NAMALWA (cell line): Measurements from ENCODE around the gene NTN4.
"Not testable (repeated sequence)": the region's sequence is repeated elsewhere in the genome, so short reads cannot be mapped to it uniquely, and the experiment has no call there.

Experiments
- DNase-seq: peaks from one replicate; pipeline ENCODE4 v3.0.0-alpha.2; 2015; ENCODE audit warnings: low spot score

NTN4 gene

GRCh38 chr12:95755261-95755865 is 35.2 kb downstream of the NTN4 start:
- DNase-seq: no peak

GRCh38 chr12:95746062-95746461 is 44.5 kb downstream of the NTN4 start:
- DNase-seq: not testable (repeated sequence)

- DNase-seq: no peak
These were observed 48.0 kb downstream of the NTN4 start for GRCh38 chr12:95742586-95742985.

GRCh38 chr12:95741635-95742034 is 48.9 kb downstream of the NTN4 start:
- no peak for DNase-seq

DNA sequence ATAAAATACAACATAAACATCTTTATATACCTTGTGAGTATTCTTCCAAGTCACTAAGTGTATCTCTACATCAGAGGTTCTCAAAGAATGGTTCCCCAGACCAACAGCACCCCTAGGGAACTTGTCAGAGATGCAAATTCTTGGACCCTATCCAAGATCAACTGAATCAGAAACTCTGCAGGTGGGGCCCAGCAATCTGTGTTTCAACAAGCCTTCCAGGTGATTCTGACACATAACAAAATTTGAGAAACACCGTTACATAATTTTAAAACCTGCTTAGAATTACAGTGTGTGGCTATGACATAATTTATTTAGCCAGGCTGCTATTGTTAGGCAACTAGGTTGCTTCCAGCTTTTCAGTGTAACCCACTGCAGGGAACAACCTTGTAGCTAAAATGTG is 49.8 kb downstream of the NTN4 start:
- peak; percentile 32 for DNase-seq

DNA sequence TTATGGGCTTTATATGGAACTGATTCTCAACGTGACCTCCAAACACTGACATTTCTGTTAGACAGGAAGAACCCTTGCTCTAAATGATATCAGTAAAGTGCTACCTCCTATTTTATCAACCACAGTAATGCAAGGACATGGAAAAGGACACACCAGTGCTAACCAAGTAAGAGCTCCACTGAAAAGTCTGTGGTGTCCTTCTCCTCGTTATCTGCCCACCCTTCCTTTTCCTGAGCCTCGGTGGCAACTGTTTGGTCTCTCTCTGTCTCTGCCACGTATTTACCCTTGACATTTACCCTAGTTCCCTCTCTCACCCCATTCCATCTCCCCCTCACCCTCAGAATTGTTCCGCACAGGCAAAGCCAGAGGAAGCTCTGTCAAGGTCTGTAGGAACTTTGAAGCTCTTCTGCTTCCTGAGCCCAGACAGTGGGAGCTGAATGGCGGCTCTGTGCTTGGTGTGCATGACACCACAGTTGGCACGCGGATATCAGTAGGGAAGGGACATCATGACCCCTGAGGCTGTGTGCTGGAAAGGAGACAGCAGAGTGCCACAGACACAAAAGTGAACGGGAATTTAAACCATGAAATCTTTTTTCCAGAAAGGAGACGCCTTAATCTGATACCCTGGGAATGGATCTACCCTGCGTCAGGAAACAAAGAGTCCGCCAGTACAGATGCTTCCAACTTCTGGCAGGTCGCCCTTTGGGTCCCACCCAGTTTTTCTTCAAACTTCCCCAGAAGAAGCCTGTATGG is 50.8 kb downstream of the NTN4 start:
- no peak for DNase-seq

DNA sequence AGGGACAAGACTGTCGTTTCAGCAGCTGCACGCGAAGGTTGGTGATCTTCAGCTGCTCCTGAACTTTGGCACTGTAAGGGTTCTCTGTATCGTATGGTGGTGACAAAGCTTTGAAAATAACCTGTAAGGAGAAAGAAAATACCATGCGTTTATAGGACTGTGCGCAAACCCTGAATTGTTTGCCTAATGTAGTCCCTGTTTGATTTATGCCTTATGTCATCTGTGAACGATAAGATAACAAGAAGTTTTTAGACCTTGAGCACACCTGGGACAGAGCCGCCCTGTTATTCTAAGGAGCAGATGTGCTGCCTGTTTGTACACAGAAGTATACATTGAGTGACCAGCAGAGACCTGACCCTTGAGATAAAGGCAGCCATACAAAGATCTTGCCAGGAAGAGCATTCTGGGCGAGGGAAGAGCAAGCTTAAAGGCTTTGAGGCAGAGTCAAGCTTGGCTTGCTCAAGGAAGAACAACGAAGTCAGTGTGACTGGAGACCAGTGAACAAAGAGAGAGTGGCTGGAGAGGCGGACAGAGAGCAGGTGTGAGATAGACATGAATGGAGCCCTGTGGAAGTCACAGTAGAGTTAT is 52.4 kb downstream of the NTN4 start:
- DNase-seq: no peak

- DNase-seq: no peak
These were observed 53.9 kb downstream of the NTN4 start for GRCh38 chr12:95736631-95737030.

GRCh38 chr12:95735728-95736127 is 54.8 kb downstream of the NTN4 start:
- not testable (repeated sequence) for DNase-seq

DNA sequence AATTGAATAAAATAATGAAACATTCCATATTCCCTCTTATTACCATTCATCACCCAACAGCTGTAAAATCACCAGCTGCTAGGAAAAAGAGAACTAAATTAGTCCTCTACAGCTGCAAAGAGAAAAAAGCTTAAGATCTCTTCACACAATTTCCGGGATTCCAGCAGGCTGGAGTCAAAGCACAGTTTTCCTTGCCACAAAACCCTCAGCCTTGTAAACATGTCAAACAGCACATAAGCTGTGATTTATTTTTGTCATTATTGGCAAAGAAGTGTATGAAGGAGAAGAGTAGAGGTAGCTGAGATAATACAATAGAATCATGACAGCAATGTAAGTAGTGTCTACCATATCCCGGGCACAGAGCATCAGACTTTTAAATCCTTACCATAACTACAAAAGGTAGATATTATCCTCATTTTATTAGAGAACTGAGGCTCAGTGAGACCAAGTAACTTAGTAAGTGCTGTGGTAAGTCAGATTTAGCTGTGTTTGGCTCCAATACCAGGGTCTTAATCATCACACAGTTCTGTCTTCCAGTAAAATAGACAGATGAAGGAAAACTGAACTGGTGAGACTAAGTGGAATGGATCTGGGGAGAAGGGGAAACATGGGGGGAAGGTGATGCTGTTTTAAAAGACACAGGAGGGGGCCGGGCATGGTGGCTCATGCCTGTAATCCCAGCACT is 57.3 kb downstream of the NTN4 start:
- no peak for DNase-seq

DNA sequence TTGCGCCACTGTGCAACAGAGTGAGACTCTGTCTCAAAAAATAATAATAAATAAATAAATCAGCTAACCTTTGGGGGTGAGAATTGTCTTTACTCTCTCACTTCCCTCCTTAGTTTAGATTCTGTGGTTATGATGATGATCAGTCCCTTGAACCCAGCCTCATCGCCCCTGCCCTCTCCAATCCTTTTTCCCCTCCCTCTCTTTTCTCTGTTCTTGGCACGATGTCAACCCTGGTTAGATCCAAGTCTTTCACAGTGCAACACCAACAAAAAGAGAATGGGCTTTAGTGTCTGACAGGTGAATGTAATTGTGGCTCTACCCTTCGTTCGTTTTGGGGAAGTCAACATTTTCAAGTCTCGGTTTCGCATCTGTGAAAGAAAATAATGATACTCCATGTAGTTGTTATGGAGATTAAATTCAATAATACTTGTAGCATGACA is 59.0 kb downstream of the NTN4 start:
- peak; percentile 10 for DNase-seq

DNA sequence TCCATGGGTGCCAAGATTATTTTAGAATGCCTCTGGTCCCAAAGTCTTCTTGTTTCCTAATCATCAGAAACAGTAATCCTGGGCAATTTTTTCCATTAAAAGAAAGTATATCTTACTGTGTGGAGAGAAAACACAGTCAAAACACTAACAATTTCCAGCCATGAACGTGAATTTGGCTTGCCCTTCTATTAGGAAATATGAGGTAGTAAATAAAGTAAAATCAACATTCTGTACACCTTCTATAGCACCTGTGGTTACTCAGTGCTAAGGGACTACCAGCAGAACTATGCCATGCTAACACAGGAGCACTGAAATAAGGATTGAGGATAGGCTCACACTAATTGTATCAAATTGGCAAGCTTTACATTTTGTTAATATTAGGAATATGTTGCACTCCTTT is 60.1 kb downstream of the NTN4 start:
- no peak for DNase-seq

DNA sequence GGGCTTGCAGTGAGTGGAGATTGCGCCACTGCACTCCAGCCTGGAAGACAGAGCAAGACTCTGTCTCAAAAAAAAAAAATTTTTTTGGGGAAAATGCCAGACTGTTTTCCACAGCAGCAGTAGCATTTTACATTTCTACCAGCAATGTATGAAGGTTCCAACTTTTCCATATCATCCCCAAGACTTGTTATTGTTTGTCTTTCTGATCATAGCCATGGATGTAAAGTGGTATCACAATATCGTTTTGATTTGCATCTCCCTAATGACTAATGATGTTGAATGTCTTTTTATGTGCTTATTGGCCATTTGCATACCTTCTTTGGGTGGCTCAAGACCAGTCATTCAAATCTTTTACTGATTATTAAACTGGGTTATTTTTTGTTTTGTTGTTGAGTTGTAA is 63.7 kb downstream of the NTN4 start:
- no peak for DNase-seq

DNA sequence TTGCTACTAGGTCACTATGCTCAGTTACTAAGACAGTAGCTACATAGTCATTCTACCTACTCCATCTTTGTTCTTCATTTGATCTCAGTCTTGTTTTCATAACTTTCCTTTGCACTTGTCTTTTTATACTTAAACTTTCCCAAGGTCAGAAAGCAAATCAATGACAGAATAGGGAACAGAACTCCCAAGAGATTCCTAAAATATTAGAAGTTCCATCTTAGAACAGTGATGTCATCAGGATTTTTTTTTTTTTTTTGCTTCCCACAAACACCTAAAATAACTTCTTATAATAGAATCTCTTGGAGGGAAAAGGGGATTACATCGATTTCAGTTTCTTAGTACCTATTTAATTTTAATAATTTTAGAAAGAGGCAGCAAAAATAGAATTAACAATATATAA is 65.8 kb downstream of the NTN4 start:
- DNase-seq: no peak

- peak; percentile 49 for DNase-seq
These were observed 66.7 kb downstream of the NTN4 start for GRCh38 chr12:95723693-95724384.

GRCh38 chr12:95721320-95721719 is 69.2 kb downstream of the NTN4 start:
- DNase-seq: peak; percentile 25

DNA sequence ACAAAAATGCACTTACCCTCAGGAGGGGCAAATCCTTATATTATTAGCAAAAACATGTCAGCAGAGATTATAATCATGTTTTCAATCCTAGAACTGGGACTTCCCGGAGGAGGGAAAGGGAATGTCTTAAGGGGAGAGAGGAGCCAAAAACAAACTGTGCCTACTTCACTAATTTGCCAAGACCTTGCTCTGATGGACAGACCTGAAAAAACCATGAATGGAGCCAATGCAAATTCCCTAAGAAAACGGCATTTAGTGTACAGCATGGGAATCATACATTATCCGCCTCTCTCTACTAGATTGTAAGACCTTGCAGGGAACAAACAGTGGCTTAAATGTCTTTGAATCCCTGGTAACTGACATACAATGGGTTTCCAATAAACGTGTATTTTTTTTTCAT is 70.4 kb downstream of the NTN4 start:
- DNase-seq: no peak

DNA sequence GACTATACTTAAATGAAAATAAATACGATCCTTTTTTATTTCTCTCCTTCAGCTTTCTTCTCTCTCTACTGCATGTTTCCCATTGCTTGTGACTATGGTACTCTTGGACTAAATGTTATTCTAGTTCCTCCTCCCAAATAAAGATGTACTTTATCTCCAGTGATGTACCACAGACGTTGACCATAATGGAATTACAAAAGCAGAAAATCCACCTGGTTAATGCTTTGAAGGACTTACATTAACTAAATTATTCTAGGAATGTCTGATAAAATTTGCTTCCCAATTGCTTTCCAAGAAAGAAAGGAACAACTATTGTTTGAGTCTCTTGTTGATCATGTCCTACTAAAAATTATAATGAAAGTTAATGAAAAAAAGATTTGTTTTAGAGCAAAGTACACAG is 71.8 kb downstream of the NTN4 start:
- no peak for DNase-seq

GRCh38 chr12:95718006-95718431 is 72.5 kb downstream of the NTN4 start:
- DNase-seq: no peak

- no peak for DNase-seq
These were observed 73.1 kb downstream of the NTN4 start for GRCh38 chr12:95717316-95717928.

DNA sequence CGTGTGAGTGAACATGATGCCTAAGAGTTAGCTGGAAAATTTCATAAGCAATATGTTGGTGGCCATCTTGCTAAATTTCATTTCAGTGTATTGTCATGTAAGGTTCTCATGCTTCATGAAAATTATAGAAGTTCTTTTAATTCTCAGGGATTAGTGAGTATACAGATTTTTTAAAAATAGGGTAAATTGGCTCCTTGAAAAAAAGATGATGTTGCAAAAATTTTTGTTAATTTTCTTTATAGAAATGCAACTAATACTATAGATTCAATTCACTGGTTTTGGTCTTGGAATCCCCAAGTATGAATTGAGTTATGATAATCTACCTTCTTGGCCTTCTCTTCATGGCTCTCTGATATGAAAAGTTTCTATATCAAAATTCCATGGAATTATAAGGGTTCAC is 75.4 kb downstream of the NTN4 start:
- no peak for DNase-seq

GRCh38 chr12:95712269-95712668 is 78.3 kb downstream of the NTN4 start:
- no peak for DNase-seq
